ENCODE measurements around the gene CXCR3. TPM values are rescaled to one million over a fixed set of nuclear protein-coding genes. Genes with fewer than 3 reads are reported as not detected.

Gene CXCR3
- polyA plus RNA-seq, 10 donors = 0.08 to 0.63 (median 0.15) TPM; not detected in 3

Other genes starting within 250 kb of the CXCR3 start
- gene OGT, start 85.4 kb downstream of the CXCR3 start, polyA plus RNA-seq (ENCODE audit: insufficient read length in 10 of 10) = 100 to 1,000 TPM in 5 of 10 donors, 10 to 100 TPM in 5; 76.1 to 190 (median 110) TPM
- gene GCNA, start 40.1 kb downstream of the CXCR3 start, polyA plus RNA-seq (ENCODE audit: insufficient read length in 10 of 10) = 1 to 10 TPM; 1.2 to 3.6 (median 2.0) TPM
- under 1 TPM in 1 of 10 donors, not detected in 9; 0.19 TPM for gene CXorf49, start 99.8 kb upstream of the CXCR3 start, polyA plus RNA-seq (ENCODE audit: insufficient read length in 10 of 10)
- under 1 TPM in 1 of 10 donors, not detected in 9; 0.19 TPM for gene CXorf49B, start 144.8 kb upstream of the CXCR3 start, polyA plus RNA-seq (ENCODE audit: insufficient read length in 10 of 10)

Data from muscle of back (tissue), 10 donors.